DMS153 (cell line): ENCODE measurements around the gene RNASE4.
"Not testable (repeated sequence)": the region's sequence is repeated elsewhere in the genome, so short reads cannot be mapped to it uniquely, and the experiment has no call there.

ENCODE experiments used
- DNase-seq: peaks from one replicate; lab custom pipeline; 2025; lab: John Stamatoyannopoulos, UW

Gene RNASE4

GRCh38 chr14:20698934-20699333 lies 14.6 kb downstream of the RNASE4 start:
- no peak for DNase-seq

DNA sequence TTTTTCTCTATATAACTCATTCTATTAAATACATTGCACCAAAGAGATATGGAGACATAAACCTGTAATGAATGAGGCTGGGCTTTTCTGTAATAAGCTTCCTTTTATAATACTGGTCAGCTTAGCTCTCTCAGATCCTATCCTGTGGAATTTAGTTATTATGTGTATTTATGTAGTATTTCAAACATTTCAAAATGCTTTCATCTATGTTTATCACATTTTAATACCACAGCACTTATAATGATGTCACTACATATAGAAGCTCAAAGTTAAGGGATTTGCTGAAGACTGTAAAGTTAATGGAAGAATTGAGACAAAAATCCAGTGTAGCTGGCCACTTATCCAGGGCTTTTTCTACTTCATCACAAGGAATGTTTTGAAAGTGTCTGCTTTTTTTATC lies 15.6 kb downstream of the RNASE4 start:
- DNase-seq = no peak

GRCh38 chr14:20700965-20701364 lies 16.6 kb downstream of the RNASE4 start:
- not testable (repeated sequence) for DNase-seq

DNA sequence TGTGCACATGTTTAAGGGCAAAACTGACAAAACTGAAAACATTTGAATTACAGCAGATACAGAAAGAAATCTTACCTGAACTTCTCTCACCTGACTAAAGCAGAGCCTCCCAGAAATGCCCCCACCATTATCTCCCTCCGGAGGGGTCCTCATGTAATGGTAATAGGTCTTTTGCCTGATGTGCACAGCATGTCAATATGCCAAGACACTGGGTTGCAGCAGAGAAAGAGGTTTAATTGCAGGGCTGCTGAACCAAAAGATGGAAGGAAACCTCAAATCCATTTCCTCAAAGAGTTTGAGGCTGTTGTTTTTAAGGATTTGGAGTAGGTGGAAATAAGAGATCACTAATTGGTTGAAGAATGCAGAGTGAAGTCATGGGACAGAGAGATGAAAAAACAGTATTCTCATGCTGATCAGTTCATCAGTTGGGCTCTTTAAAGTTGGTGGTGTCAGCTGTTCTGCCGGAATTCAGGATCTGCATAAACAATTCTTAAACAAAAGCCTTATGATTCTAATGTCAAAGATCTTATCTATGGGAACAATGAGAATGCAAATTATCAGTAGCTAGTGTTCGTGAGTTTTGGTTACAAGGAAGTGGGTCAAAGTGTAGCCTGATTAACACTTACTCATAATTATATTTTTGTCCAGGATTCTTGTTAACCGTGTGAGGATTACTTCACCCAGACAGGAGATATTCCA lies 22.4 kb downstream of the RNASE4 start:
- no peak for DNase-seq

- no peak for DNase-seq
Measured at GRCh38 chr14:20707622-20708021, 23.3 kb downstream of the RNASE4 start.

- no peak for DNase-seq
Measured at GRCh38 chr14:20711261-20711660, 26.9 kb downstream of the RNASE4 start.

GRCh38 chr14:20711685-20712084 lies 27.3 kb downstream of the RNASE4 start:
- no peak for DNase-seq

DNA sequence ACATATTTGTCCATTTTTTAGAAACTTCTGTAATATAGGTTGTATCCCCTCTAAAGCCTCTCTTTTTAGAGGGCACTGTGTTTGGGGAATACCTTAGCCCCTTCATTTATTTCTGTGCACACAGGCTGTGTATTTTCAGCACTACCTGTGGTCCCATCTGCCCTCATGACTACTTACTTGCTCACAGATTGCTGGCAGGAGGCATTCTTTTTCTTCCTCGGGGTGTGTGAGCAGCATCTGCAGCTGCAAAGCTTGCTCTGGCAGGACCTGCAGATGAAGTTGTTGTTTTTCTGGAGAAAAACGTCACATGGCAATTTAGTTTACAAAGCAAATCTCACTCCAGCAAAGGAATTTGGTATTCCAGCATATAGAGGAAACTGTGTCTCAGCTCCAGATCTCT lies 28.5 kb downstream of the RNASE4 start:
- DNase-seq = no peak

GRCh38 chr14:20714593-20715250 lies 30.4 kb downstream of the RNASE4 start:
- no peak for DNase-seq

DNA sequence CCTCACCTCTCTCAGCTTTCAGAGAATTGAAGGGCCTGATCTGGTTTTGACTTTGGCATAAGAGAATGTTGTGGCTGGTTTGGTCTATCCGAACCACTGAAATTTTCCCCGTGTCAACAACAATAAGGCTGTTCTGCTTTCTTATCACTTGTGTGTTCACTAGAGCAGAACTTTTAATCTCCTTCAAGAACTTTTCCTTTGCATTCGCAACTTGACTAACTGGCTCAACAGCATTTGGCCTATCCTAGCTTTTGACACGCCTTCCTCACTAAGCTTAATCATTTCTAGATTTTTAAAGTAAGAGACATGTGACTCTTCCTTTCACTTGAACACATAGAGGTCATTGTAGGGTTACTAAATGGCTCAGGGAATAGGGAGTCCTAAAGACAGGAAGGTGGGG lies 35.4 kb downstream of the RNASE4 start:
- no peak for DNase-seq

DNA sequence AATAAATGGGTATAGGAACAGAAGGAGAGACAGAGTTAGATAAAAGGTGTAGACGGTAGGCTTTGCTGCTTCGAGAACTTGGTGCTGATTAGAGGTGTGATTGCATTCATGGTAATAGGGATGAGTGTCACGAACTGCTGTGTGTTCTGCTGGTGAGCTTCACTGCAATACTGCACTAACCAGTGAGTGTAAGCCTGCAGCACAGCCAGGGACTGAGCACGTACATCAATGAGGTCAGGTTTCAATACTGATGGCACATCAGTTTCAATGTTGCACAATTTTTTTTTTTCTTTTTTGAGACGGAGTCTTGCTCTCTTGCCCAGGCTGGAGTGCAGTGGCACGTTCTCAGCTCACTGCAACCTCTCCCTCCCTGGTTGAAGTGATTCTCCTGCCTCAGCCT lies 36.4 kb downstream of the RNASE4 start:
- no peak for DNase-seq

- no peak for DNase-seq
Measured at GRCh38 chr14:20722016-20722415, 37.7 kb downstream of the RNASE4 start.

DNA sequence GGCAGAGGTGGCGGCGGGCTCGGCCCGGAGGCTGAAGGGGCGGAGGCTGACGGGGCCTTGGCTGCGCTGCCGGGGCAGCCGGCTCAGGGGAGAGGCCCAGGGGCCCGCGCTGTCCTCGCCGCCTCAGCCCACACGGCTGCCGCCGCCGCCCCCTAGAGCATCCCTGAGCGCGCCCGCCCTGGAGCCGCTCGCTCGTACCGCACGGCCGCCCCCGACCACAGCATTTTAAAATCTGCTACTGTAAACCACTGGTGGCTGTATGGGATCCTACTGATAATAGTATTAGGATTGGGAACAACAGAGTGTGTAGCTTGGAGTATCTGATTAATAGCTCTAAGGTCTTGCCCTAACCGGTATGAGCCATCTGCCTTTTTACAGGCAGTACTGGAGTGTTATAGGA lies 39.1 kb downstream of the RNASE4 start:
- no peak for DNase-seq

- not testable (repeated sequence) for DNase-seq
Measured at GRCh38 chr14:20726121-20726520, 41.8 kb downstream of the RNASE4 start.

DNA sequence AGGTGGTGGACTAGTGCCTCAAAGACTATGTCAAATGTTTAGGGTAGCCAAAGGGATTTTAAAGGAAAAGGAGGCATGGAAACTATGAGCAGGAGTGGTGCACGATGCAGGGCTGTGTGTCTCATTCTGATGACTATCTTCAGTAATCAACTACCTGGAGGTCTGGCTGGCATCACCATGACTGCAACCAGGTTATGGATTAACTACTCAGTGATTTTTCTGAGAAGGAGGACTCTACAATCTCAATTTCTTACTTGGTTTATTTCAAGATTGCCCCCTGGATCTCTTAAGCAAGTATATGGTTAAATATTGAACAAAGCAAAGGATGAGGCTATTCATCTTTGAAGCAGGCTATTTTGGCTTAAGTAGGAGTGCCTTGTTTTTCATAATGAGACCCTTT lies 42.2 kb downstream of the RNASE4 start:
- DNase-seq = no peak

DNA sequence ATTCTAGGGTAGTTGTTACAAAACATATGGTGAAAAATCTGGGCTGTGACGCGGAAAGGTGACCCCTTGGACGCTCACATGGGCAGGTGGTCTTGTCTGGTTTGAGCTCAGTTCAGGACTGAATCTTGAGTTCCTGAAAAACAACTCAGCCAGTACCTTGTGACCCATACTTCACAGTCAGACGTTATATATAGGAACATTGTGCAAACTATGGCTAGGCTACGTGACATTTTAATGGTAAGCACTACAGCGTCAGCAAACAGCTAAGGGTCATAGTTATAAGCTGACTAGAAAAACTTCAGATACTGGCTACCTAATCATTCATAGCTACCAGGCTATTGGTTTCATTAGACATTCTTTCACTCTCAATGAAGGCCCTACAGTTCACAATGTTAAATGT lies 46.5 kb downstream of the RNASE4 start:
- DNase-seq = no peak

- no peak for DNase-seq
Measured at GRCh38 chr14:20732477-20732876, 48.1 kb downstream of the RNASE4 start.

DNA sequence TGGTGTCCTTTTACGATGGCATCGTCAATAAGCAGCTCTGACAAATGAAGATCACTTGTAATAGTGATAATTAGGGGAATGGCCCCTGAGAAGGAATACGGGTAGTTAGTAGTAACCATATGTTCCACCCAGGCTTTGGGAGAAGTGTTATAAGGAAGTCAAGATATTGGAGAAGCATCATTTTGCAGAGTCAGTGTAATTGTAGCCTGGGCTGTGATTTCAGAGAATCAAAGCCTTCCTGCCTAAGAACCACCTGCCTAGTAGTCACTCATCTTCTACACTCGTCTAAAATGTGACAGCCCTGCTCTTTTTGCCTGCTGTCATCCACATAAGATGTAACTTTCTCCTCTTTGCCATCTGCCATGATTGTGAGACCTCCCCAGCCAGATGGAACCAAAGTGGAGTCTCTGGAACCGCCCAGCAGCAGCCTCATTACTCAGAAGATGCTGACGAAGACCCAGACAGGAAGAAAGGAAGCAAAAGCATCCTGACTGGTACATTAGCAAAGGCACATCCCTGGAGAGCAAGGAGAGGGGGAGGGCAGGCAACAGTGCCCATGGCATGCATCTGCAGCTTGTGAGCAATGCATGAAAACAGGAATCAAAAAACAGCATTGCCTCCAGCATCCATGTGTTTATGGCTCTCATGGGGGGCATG lies 48.7 kb downstream of the RNASE4 start:
- DNase-seq = no peak

DNA sequence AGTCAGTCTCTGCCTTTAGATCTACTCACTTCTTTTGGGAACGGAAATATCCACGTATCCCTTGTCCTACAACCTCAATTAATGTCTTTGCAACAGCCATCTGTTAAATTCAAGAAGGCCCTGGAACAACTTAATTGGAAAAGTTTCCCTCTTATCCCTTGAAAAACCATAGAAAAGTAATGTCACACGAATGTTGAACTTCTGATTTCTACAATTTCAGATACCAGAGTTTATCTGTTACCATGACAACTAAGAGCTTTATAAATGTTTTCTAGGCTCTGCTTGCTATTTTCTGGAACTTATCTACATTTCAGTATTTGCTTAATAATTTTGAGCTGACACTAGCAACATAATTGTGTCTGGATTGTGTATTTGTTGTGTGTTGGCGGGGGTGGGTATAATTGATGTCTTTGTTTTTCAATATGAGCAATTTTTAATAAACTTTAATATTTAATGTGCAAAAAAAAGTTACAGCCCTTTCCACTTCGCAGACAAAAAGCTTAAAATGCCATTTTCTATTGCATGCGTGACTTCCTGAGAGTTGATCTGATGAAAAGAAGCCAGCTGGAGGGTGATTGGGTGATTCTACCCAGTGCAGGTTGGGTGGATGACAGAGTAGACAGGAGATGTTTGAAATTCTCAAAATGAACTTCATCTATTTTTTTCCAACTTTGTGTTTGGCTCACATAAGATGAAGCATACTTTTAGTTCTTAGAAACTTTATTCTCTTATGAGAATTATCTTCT lies 49.5 kb downstream of the RNASE4 start:
- DNase-seq = no peak

DNA sequence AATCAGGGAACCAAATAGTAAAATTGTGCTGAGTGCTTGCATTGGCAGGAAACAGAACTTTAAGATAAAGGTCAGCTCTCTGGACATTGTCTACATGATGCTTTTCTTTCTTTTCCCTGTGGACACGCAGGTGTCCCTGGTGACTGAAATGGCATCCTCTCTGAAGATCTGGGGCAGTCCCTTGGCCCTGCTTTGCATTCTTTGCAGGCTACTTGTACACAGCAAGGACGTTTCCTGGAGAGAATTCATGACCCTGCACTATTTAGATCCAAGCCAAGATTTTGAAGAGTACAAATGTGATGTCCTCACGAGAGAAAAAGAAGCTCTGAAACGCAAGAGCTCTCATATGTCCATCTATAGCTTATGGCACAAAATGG lies 50.1 kb downstream of the RNASE4 start:
- no peak for DNase-seq

DNA sequence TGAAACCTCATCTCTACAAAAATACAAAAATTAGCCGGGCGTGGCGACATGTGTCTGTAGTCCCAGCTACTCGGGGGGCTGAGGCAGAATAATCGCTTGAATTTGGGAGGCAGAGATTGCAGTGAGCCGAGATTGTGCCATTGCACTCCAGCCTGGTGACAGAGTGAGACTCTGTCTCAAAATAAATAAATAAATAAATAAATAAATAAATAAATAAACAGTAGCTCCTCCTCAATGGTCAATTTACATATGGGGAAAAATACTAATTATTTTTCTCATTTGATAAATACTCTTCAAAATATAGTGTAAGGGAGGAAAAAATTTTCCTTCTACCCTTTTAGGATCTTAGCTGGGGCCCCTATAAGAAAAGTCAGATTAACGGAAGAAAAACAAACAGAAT lies 53.9 kb downstream of the RNASE4 start:
- not testable (repeated sequence) for DNase-seq

- DNase-seq = no peak
Measured at GRCh38 chr14:20742132-20742531, 57.8 kb downstream of the RNASE4 start.

DNA sequence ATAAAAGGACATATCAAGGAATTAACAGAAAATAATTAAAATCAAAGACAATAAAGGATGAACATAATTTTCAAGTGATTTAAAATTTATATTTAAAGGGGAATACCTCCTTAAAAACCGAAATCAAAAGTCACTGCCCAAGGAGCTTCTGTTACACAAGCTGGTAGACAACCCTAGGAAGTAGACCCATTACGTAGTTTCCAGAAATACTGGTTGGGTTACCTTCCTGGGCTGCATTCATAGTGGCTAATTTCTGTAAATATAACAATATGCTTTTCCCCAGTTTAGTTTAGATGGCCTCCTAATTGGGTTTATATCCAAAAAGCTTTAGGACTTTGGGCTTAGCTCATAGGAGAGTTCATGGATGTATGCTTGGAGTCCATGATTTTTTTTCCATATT lies 59.2 kb downstream of the RNASE4 start:
- no peak for DNase-seq
